ENCODE data around the gene GLRX3. TPM values are rescaled to one million over a fixed set of nuclear protein-coding genes. Genes with fewer than 3 reads are reported as not detected.

The GLRX3 gene
- total and polyA plus RNA-seq, 10 of the 15 experiments (the other 5 are each of a cell fraction or from before 2014, with no cell fraction given), result 94.7 to 209 (median 131) TPM

- TF ChIP-seq YY1 (IDR thresholded peaks at IDR 0.05; ENCODE audit: low read depth, low read length), result peak; percentile 97
- peak; percentile 54; the same call in 1 of the 2 replicates for TF ChIP-seq POLR2AphosphoS5 (IDR thresholded peaks at IDR 0.05; ENCODE audit: low read length)
- no peak; the same call in 1 of the 2 replicates for TF ChIP-seq JUND (IDR thresholded peaks at IDR 0.05; ENCODE audit: low read depth, low read length)
- TF ChIP-seq JUNB (IDR thresholded peaks at IDR 0.05), result no peak
- peak; percentile 43 for TF ChIP-seq NRF1 (conservative IDR thresholded peaks at IDR 0.05; ENCODE audit: low read depth, low read length)
- no peak for TF ChIP-seq CEBPB (IDR thresholded peaks at IDR 0.05; ENCODE audit: borderline replicate concordance in 1 of 2, low read depth in 2 of 2, low read length in 2 of 2)
- no peak for TF ChIP-seq SMAD1 (IDR thresholded peaks at IDR 0.05; ENCODE audit: low read depth, partially characterized antibody)
- TF ChIP-seq SPI1 (IDR thresholded peaks at IDR 0.05; ENCODE audit: borderline replicate concordance, insufficient read depth, low read depth, low read length), result no peak
- no peak for TF ChIP-seq ZBTB33 (IDR thresholded peaks at IDR 0.05)
- TF ChIP-seq TARDBP (IDR thresholded peaks at IDR 0.05; ENCODE audit: borderline replicate concordance), result peak; percentile 71; the same call in 1 of the 2 replicates
- no peak for TF ChIP-seq KLF5 (IDR thresholded peaks at IDR 0.05; ENCODE audit: partially characterized antibody)
- TF ChIP-seq POLR2AphosphoS2 (IDR thresholded peaks at IDR 0.05; ENCODE audit: low read depth, low read length), result no peak
- no peak for TF ChIP-seq BCLAF1 (IDR thresholded peaks at IDR 0.05)
- no peak for TF ChIP-seq MEF2A (IDR thresholded peaks at IDR 0.05; ENCODE audit: insufficient read depth, low read depth, low read length)
- TF ChIP-seq TCF12 (IDR thresholded peaks at IDR 0.05; ENCODE audit: low read depth, low read length), result peak; percentile 75
- TF ChIP-seq SMARCA5 (IDR thresholded peaks at IDR 0.05), result no peak
- TF ChIP-seq SIX5 (IDR thresholded peaks at IDR 0.05; ENCODE audit: low read depth, low read length, severe bottlenecking), result no peak
- TF ChIP-seq, protein P1, sequence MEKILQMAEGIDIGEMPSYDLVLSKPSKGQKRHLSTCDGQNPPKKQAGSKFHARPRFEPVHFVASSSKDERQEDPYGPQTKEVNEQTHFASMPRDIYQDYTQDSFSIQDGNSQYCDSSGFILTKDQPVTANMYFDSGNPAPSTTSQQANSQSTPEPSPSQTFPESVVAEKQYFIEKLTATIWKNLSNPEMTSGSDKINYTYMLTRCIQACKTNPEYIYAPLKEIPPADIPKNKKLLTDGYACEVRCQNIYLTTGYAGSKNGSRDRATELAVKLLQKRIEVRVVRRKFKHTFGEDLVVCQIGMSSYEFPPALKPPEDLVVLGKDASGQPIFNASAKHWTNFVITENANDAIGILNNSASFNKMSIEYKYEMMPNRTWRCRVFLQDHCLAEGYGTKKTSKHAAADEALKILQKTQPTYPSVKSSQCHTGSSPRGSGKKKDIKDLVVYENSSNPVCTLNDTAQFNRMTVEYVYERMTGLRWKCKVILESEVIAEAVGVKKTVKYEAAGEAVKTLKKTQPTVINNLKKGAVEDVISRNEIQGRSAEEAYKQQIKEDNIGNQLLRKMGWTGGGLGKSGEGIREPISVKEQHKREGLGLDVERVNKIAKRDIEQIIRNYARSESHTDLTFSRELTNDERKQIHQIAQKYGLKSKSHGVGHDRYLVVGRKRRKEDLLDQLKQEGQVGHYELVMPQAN (conservative IDR thresholded peaks at IDR 0.05), result peak; percentile 84
- no peak for TF ChIP-seq MYC (IDR thresholded peaks at IDR 0.05; ENCODE audit: insufficient read depth, insufficient read length, insufficient replicate concordance, low read length, severe bottlenecking)
- no peak for TF ChIP-seq BMI1 (IDR thresholded peaks at IDR 0.05; ENCODE audit: borderline replicate concordance)
- TF ChIP-seq LARP7 (IDR thresholded peaks at IDR 0.05), result peak; percentile 75; the same call in 1 of the 2 replicates
- TF ChIP-seq IRF4 (IDR thresholded peaks at IDR 0.05; ENCODE audit: low read depth, low read length), result no peak
- TF ChIP-seq RB1 (IDR thresholded peaks at IDR 0.05; ENCODE audit: borderline replicate concordance), result 0 out of 2 replicates have a peak, but pooled peaks have one; percentile 17
Measured at GRCh38 chr10:130136226-130137089, at the start of gene GLRX3 (continued).
